GM19351 (cell line): ENCODE results near the gene SOBP.

Experiments used
- ATAC-seq: cut with Tn5 transposase; IDR thresholded peaks from one replicate; pipeline ENCODE4 v1.9.1; 2021; ENCODE audit warnings: mild to moderate bottlenecking, moderate library complexity; ENCODE audit not compliant: unreplicated experiment

The SOBP gene

DNA sequence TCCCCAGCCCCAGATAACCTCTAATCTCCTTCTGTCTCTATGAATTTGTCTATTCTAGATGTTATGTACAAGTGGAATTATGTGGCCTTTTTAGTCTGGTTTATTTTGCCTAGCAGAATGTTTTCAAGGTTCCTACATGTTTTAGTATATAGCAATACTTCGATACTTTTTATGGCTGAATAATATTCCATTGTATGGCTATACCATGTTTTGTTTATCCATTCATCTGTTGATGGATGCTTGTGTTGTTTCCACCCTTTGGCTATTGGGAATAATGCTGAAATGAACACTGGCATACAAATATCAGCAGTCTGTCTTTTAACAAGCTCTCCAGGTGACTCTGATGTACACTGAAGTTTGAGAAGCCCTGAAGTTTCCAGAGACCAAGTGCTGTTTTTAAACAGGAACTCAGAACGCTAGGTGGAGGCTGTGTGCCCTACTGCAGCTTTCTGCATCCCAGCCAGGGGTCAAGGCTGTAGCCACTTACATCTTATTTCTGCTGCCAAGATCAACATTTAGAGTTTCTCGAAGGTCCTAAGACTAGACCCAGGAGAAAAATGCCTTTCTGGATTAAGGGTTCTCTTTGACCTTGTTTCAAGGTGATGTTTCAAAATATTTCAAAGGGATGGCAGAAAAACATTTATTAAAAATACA is 123.0 kb downstream of the SOBP start:
- no peak for ATAC-seq

GRCh38 chr6:107613651-107614379 is 123.9 kb downstream of the SOBP start:
- ATAC-seq = no peak

GRCh38 chr6:107614828-107615227 is 124.9 kb downstream of the SOBP start:
- ATAC-seq = no peak

DNA sequence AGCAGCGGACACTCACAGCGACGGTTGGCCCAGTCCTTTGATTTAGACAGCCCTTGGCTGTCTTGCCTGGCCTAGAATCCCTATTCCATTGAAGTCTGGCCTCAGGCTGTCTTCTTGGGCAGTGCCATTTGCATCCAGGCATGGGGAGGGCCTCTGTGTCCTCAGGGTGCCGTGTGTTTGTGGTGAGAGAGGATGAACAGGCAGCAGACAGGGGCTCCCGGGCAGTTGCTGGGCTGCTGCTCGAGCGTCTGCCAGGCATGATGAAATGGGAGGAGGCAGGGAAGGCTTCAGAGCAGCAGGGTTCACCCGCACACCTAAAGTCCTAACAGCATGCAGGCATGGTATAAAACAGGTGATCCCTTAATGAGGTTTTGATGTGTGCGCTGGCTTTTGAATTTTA is 126.9 kb downstream of the SOBP start:
- no peak for ATAC-seq

- no peak for ATAC-seq
These were observed 127.5 kb downstream of the SOBP start for GRCh38 chr6:107617341-107617932.

DNA sequence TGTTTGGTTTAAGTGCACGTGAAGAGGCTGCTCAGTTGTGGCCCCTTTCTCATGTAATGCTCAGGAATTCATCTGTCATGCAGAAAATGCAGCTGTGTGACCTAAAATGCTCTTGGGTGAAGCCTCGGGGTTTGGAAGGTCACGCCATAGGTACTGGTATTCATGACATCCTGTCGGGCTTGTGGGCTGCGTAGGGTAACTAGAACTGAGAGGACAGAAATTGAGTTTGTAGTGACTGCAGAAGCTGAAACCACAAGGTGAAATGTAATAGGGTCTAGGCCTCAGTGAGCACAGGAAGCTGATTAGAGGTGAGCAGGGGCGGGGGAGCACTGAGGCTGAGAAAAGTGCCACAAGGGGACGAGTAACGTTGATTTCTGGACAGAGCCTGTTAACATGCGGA is 128.8 kb downstream of the SOBP start:
- ATAC-seq = peak; percentile 97

- ATAC-seq = no peak
These were observed 130.8 kb downstream of the SOBP start for GRCh38 chr6:107620732-107621131.

DNA sequence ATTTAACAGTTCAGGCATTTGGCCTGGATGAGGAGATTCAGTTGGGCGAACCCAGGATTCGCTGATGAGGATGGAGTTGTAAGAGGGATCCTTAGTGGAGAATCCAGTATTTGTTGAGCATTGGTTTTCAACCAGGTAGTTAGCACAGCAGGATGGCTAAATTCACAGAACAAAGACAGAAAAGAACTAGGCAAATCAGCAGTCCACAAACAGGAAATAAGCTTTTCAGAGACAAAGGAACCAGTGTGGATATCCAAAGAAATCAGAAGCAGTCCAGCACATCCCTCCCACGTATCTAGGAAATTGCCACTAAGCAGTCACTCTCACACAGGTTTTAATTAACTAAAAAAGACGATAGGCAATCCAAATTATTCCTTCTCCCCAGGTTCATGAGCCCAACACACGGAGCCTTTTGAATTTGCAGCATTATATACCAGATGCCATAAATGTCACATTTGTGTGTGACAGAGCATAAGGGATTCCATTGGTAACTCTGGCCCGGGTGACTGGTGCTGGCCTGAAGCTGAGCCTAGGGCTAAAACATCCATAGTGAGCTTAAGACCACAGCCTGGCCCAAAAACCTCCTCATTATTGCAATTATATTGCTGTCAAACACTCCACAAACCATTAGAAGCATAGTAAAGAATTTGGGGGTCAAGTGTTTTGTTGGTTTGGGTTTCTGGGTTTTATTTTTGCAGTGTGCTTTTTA is 131.5 kb downstream of the SOBP start:
- ATAC-seq = no peak

DNA sequence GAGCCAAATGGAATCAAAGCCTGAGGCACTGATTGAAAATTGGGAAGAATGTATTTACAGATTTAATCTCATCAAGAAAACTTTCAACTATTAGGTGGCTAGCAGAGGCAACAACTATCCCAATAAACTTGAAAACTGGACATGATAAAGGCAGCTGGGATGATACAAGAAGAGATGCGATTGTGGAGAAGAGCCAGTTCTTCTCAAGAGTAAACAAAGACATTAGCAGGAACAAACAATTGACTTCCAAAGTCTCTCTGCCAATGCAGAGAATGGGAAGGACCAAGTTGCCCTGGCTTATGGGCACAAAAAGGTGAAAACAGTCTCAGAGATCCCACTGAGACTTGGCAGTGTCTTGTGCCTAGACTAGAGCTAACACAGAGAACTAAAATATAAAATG is 132.4 kb downstream of the SOBP start:
- no peak for ATAC-seq

GRCh38 chr6:107624050-107624449 is 134.1 kb downstream of the SOBP start:
- ATAC-seq = no peak

- no peak for ATAC-seq
These were observed 134.6 kb downstream of the SOBP start for GRCh38 chr6:107624541-107624940.

GRCh38 chr6:107625264-107625663 is 135.3 kb downstream of the SOBP start:
- no peak for ATAC-seq

DNA sequence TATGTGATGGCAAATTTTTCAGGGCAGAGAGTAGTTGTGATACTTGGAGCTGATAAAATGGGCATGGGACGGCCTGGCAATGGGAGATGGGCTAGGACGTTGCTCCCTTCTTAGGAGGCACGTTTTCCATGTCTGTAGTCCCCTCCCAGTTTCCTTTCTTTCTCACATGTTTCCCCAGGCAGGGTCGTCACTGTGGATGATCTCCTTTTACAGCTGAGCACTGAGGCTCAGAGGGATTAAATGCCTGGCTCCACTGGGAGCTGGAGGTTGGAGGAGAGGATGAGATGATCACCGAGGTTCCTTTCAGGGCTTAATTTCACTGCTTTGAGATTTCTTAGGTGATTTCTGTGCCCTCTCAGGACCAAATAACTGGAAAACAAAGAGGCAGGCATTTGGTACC is 136.7 kb downstream of the SOBP start:
- ATAC-seq = no peak

DNA sequence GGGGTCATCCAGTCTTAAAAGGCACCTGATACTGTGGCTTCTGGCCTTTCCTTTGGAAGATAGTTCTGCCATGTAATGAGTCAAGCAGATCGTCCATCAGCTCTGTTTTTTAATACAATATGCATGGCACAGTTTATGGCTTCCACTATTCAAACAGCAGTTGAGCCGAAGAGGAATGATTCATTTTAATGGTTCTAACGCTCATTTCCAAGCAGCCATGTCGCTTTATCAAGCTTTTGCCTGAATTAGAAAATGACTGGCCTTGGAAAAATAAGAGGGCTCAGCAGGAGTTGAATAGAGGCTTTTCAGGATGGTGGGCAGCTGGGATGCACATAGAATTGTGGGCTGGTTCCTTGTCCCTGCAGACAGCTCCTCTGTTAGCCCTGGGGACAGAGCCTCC is 138.1 kb downstream of the SOBP start:
- ATAC-seq = no peak

DNA sequence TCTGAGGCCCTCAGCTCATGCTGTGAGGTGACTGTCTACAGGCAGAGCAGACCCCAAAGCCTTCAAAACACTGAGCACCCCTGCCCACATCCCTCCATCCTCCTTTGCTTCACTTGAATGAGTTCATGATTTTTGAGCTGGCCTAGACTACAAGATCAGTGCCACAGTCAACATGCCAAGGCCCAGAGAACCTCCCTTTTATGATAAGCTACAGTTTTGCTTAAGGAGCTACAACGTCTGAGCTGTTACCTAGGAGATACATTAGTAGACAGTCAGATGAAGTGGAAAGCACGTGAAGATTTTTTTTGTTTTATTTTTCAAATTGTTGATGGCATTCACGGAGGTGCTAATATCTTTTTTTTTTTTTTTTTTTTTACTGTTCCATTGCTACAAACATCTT is 139.0 kb downstream of the SOBP start:
- no peak for ATAC-seq

DNA sequence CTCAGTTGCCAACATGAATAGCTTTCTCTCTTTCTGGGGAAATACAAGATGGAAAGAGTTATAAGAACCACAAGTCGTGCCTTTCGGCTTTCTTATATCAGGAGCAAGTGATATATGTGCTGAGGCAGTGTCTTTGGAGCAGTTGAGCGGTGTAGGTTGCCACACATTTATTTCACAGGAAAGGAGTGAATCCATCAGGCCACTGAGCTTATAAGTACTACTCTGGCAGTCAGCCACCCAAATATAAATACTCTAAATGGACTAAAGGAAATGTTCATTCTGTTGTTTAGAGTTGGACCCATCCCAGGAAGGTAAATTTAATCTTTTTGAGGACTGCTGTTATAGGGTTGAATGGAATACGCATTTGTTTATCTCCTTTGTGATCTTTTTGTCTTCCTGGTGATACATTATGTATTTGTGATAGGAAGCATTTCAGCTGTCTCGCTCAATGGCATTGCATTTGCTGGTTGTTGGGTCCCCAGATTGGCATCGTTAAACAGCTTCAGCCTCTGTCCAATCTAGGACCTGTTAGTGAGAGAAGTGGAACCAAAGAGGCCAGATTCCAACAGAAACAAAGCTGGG is 139.7 kb downstream of the SOBP start:
- ATAC-seq = no peak

DNA sequence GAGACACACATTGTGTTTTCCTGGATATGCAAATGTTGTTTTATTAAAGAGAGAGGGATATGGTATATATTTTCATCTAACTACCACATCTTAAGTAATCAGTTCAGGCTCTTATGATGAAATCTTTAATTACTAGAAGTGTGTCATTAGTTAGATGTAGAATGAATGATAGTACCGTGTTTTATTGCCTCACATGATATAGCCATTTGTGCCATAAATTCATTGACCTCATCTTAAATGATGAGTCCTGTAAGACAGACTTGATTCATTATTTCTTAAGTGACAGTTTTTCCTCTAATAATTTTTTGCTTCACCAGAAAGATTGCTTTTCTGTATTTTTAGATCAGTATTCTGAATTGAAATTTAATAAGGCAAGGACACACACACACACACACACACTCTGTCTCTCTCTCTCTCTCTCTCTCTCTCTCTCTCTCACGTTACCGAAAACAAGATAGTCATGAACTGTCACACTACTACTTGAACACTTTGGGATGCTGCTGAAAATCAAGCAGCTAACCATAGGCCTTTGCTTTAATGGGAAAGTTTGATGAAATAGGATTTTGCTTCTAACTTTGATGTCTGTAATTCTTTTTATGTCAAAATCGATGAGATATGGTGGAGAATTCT is 140.5 kb downstream of the SOBP start:
- no peak for ATAC-seq

- ATAC-seq = no peak
These were observed 142.6 kb downstream of the SOBP start for GRCh38 chr6:107632381-107633136.

- no peak for ATAC-seq
These were observed 143.9 kb downstream of the SOBP start for GRCh38 chr6:107633680-107634323.
